Parathyroid adenoma (tissue), 2 donors: ENCODE data around the gene HESX1.

Experiments
- H2AFZ ChIP-seq: fragments of 300-600 bp; sonication (generic); one replicate; pipeline ENCODE4 v1.7.0; 2017; ENCODE audit warnings: antibody characterized with exemption, mild to moderate bottlenecking
- H3K27ac ChIP-seq: fragments of 300-600 bp; sonication (generic); one replicate; pipeline ENCODE4 v1.7.0; 2017
- H3K27me3 ChIP-seq: fragments of 300-600 bp; sonication (generic); one replicate; pipeline ENCODE4 v1.7.0; 2017; ENCODE audit warnings: low read length; ENCODE audit not compliant: control insufficient read depth, insufficient read depth
- H3K36me3 ChIP-seq: fragments of 300-600 bp; sonication (generic); one replicate; pipeline ENCODE4 v1.7.0; 2017; ENCODE audit warnings: low read length; ENCODE audit not compliant: control insufficient read depth, insufficient read depth
- H3K4me1 ChIP-seq: fragments of 300-600 bp; sonication (generic); one replicate; pipeline ENCODE4 v1.7.0; 2017; ENCODE audit warnings: control low read depth
- H3K4me2 ChIP-seq: fragments of 300-600 bp; sonication (generic); one replicate; pipeline ENCODE4 v1.7.0; 2017; ENCODE audit warnings: low read length
- H3K4me3 ChIP-seq: fragments of 300-600 bp; sonication (generic); one replicate; pipeline ENCODE4 v1.7.0; 2017; ENCODE audit warnings: low read depth, low read length
- H3K79me2 ChIP-seq: fragments of 300-600 bp; sonication (generic); one replicate; pipeline ENCODE4 v1.7.0; 2017; ENCODE audit warnings: control low read depth
- H3K9ac ChIP-seq: fragments of 300-600 bp; sonication (generic); one replicate; pipeline ENCODE4 v1.7.0; 2017; ENCODE audit warnings: mild to moderate bottlenecking
- H3K9me3 ChIP-seq: fragments of 300-600 bp; sonication (generic); one replicate; pipeline ENCODE4 v1.7.0; 2017; ENCODE audit warnings: low read length; ENCODE audit not compliant: control insufficient read depth
- TF ChIP-seq, protein P1 (sequence below): fragments of 300-600 bp; sonication (generic); IDR thresholded peaks from one replicate; pipeline ENCODE4 v1.7.0; 2017; ENCODE audit warnings: antibody characterized with exemption, mild to moderate bottlenecking
- donor health status: primary hyperparathyroidism.

Gene HESX1

DNA sequence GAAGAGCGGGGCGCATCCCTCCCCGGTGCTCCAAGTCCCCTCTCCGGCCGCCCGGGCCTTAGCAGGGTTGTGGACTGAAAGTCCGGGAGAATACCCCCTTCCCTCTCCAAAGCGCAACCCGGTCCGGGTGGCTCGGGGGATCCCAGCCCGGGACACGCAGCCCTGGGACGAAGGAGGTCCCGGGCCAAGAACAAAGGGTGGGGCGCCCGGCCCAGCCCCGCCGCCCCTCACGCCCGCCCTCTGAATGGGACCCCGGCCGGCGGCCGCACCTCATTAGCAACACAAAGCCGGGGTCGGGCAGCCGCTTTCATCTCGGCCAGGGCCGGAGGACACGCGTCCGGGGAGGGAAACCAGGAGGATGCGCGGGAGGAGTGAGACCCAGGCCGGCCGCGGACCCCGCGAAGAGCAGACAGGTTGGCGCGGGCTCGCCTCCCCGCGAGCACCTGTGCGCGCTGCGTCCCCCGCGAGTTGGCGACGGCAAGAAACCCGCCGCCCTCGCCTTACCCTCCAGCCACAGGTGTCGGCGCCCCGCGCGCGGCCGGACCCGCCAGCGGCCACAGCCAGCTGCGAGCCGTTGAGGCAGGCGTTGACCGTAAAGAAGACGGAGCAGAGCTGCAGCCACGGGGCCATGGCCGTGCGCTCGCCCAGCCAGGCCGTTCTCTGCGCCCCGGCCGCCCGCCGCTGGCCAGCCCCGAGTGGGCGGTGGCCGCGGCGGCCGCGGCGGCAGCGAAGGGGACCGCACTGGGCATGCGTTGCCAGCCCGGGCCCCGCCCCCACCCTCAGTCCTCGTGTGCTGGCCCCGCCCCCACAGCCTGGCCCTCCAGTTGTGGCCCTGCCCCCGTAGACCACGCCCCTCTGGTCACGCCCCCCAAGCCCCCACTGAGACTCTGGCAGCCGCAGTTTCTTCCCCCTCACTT, 34.9 kb downstream of the HESX1 start, which contains the start of gene IL17RD:
IL17RD (minus strand) TSS at position 697 of the 917 bp plus-strand sequence; CDS start at position 630, 67 bp downstream.
- Histone ChIP-seq H3K4me3 (peak within 1 kb of the TSS; percentile 62), H3K9me3 (no peaks in the 10 kb centered on the region), H3K9ac (no peak within 1 kb of the TSS), H3K79me2 (no peaks in the 10 kb centered on the region), H3K4me2 (peak within 1 kb of the TSS; percentile 88), H2AFZ (peak within 1 kb of the TSS; percentile 93), H3K27ac (peak within 1 kb of the TSS; percentile 3), H3K36me3 (no peaks in the 10 kb centered on the region), H3K27me3 (no peaks in the 10 kb centered on the region), H3K4me1 (peaks cover 11% of the 10 kb centered on the region)
- TF ChIP-seq, protein P1, sequence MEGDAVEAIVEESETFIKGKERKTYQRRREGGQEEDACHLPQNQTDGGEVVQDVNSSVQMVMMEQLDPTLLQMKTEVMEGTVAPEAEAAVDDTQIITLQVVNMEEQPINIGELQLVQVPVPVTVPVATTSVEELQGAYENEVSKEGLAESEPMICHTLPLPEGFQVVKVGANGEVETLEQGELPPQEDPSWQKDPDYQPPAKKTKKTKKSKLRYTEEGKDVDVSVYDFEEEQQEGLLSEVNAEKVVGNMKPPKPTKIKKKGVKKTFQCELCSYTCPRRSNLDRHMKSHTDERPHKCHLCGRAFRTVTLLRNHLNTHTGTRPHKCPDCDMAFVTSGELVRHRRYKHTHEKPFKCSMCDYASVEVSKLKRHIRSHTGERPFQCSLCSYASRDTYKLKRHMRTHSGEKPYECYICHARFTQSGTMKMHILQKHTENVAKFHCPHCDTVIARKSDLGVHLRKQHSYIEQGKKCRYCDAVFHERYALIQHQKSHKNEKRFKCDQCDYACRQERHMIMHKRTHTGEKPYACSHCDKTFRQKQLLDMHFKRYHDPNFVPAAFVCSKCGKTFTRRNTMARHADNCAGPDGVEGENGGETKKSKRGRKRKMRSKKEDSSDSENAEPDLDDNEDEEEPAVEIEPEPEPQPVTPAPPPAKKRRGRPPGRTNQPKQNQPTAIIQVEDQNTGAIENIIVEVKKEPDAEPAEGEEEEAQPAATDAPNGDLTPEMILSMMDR: no peak

DNA sequence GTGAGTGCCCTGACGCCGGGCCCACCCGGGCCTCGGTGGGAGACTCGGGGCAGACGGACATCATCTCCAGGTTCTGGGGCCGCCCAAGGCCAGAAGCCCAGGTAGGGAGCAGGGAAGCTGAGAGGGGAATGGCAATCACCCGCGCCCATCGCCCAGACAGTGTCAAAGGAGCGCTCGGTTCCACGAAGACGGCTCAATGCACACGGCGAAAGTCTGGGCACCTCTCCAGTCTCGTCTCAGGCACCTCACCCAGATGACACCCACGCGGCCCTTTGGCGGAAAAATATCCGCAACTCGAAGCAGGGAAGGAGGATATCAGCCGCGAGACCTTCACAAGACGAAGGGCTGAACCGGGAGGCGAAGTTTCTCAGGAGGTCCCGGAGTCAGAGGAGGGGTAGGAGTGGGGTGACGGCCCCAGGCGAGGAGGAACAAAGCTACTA, 35.5 kb downstream of the HESX1 start:
- H3K27ac ChIP-seq: peak overlapping the region; percentile 3
- H3K79me2 ChIP-seq: no peaks in the 10 kb centered on the region
- no peaks in the 10 kb centered on the region for H3K27me3 ChIP-seq
- H3K36me3 ChIP-seq: no peaks in the 10 kb centered on the region
- peak overlapping the region; percentile 62 for H3K4me3 ChIP-seq
- peak overlapping the region; percentile 88 for H3K4me2 ChIP-seq
- H3K9me3 ChIP-seq: no peaks in the 10 kb centered on the region
- no peak overlapping the region for H3K9ac ChIP-seq
- peak overlapping the region; percentile 93 for H2AFZ ChIP-seq
- peaks cover 4% of the 10 kb centered on the region for H3K4me1 ChIP-seq
- TF ChIP-seq, protein P1: no peak

DNA sequence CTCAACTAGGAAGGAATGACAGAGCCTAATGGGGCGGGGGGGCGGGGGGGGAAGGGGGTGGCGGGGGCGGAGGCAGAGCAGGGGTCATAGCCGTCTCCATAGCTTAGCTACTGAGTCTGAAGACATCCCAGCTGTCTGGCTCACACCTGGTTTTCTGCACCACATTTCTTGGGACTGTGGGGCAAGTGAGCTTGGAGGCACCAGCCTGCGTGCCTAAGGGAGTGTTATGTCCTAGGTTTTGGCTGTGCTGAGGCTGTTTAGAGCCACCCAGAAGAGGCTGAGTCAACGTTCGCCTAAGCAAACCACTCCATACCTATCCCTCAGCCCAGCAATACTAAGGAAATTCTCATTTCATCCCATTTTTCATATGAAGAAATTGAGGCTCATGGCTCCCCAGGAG, 36.0 kb downstream of the HESX1 start:
- peak overlapping the region; percentile 93 for H2AFZ ChIP-seq

DNA sequence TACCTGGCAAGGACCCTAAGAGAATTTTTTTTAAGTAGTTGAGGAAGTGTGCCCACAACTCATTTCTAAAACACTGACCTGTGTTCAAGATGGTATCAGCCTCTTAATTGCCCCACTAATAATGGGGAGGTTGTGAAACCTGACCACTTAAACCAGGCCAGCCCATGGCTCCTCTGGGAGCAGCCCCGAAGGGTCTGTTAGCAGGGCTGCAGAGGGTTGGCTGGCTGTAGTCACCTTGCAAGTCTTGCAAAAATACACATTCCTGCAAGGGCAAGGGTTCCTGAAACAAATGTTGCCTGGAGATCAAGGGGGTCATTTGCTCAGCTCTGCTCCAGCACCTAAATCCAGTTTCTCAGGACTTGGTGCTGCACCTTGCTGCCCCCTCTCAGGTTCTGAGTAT, 37.9 kb downstream of the HESX1 start:
- no peak overlapping the region for H3K4me2 ChIP-seq
- H2AFZ ChIP-seq: no peak overlapping the region
- no peak overlapping the region for H3K27ac ChIP-seq
- TF ChIP-seq, protein P1: no peak
- no peaks in the 10 kb centered on the region for H3K27me3 ChIP-seq
- H3K9me3 ChIP-seq: no peaks in the 10 kb centered on the region
- no peak overlapping the region for H3K4me3 ChIP-seq
- no peaks in the 10 kb centered on the region for H3K4me1 ChIP-seq
- no peaks in the 10 kb centered on the region for H3K36me3 ChIP-seq
- H3K9ac ChIP-seq: no peak overlapping the region
- no peaks in the 10 kb centered on the region for H3K79me2 ChIP-seq

More for the DNA sequence above, 36.0 kb downstream of the HESX1 start:
- Histone ChIP-seq H3K27me3 (no peaks in the 10 kb centered on the region), H3K4me1 (no peaks in the 10 kb centered on the region), H3K4me2 (peak overlapping the region; percentile 88), H3K9me3 (no peaks in the 10 kb centered on the region), H3K79me2 (no peaks in the 10 kb centered on the region), H3K9ac (no peak overlapping the region), H3K36me3 (no peaks in the 10 kb centered on the region), H3K4me3 (peak overlapping the region; percentile 62), H3K27ac (no peak overlapping the region)
- TF ChIP-seq, protein P1: no peak
